ENCODE data around the gene GLIS1. TPM values are rescaled to one million over a fixed set of nuclear protein-coding genes. Genes with fewer than 3 reads are reported as not detected.
A peak's percentile ranks its signal among the peaks of the same experiment; 100 is the strongest.

GLIS1 gene
- total RNA-seq, 4 donors from 2014 or later: 0.59 to 3.9 (median 0.75) TPM

DNA sequence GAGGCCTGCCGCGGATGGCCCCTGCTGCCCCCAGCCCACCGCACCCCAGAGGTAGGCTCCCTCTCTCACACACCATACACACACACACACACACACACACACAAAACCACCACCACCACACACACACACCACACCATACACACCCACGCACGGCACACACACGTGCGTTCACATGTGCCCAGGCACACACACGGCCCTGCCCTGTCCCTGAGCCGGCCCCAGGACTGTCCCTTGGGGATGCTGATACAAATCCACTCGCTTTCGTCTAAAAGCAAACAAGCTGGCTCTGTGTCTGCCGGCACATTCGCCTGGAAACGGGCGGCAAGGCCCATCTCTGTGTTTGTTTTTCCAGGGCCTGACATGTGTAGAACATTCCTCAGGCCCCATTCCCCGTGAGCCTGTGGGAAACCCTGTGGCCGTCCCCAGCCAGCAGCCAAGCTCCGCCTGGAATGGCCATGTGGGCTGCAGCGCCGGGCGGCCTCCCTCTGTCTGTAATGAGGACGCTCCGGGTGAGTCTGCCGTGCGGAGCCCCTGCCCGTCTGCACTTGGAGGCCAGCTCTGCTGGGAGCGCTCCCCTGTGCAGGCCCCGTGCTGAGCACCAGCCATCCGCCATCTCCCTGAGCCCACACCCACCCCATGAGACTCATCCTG is 212.4 kb downstream of the GLIS1 start:
- WGBS, 2 donors: 30 to 39% methylated on average over 15 to 29 of the region's 29 CpGs
- H3K27ac ChIP-seq: peak overlapping the region in 2 of 4 donors; percentile 17 to 36

DNA sequence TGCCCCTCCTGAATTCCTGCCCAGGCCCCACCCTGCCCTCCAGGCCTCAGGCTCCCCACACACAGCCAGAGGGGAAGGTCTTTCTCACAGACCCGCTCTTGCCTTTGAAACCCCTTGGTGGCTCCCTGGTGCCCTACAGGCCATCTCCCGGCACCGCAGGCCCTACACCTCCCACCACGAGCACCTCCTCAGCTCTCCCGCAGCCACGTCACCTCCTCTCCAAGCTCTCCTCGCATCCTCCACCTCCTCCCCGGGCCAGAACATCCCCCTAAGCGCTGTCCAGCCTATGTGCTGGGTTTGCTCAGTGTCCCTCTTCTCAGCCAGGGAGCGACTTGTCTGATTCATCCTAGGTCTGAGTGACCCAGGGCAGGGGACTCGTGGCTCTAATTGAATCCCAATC is 213.4 kb downstream of the GLIS1 start:
- peak overlapping the region in 1 of 4 donors; percentile 17 for H3K27ac ChIP-seq
- WGBS, 2 donors: 68 to 72% methylated on average over 11 of the region's 11 CpGs
- H3K4me3 ChIP-seq: no peak overlapping the region
- H3K27me3 ChIP-seq: no peaks in the 10 kb centered on the region
- no peaks in the 10 kb centered on the region for H3K9me3 ChIP-seq
- no peak for DNase-seq (ENCODE audit: low spot score in 2 of 2)
- H3K4me1 ChIP-seq: peaks cover 0 to 23% (median 0%) of the 10 kb centered on the region in 4 donors
- TF ChIP-seq CTCF (IDR thresholded peaks at IDR 0.05): no peak
- H3K36me3 ChIP-seq: no peaks in the 10 kb centered on the region

More for the DNA sequence above, 212.4 kb downstream of the GLIS1 start:
- DNase-seq (ENCODE audit: low spot score in 2 of 2): peak; percentile 51 to 59
- Histone ChIP-seq H3K4me1 (peaks cover 0 to 23% (median 0%) of the 10 kb centered on the region in 4 donors), H3K36me3 (no peaks in the 10 kb centered on the region), H3K27me3 (no peaks in the 10 kb centered on the region), H3K4me3 (no peak overlapping the region), H3K9me3 (no peaks in the 10 kb centered on the region)
- TF ChIP-seq POLR2A (IDR thresholded peaks at IDR 0.05) (no peak), EP300 (IDR thresholded peaks at IDR 0.05) (no peak), CTCF (IDR thresholded peaks at IDR 0.05) (no peak)

DNA sequence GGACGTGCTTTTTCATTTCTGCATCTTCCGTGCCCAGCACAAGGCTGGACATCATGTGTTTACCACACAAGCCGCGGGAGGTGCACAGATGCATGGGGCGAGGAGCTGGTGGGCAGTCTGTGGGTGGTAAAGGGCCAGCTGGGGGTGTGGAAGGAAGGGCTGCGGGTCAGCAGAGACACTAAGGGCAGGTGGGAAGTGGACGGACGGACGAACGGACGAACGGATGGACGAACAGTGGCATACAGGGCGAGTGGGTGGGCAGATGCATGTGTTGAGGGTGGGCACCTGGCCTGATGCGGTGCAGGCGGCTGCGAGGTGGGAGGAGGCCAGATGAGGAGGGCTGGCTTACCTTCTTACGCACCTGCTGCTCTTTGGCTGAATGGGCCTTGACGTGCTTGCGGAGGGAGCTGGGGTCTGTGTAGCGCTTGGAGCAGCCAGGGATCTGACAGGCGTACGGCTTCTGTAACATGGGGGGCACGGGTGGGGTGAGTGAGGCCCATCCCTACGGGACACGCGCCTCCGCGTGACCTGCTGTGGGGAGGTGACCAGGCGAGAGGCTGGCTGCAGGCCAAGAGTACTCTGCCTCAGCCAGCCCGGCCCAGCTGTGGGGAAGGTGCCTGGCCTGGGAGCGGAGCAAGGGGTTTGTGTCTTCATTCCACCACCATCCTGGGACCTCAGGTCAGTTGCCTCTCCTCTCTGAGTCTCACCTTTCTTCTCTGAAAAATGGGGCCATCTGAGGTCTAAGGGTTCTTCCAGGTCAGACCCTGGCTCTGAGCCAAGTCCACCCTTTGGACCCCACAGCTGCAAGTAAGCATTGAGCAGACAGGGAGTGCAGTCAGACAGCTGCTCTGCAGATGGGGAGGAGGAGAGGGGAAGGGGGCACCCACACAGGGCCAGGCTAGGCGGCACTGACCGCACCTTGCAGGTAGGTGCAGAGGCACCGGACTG is 214.3 kb downstream of the GLIS1 start:
- TF ChIP-seq CTCF (IDR thresholded peaks at IDR 0.05) (no peak), EP300 (IDR thresholded peaks at IDR 0.05) (no peak), POLR2A (IDR thresholded peaks at IDR 0.05) (no peak)

DNA sequence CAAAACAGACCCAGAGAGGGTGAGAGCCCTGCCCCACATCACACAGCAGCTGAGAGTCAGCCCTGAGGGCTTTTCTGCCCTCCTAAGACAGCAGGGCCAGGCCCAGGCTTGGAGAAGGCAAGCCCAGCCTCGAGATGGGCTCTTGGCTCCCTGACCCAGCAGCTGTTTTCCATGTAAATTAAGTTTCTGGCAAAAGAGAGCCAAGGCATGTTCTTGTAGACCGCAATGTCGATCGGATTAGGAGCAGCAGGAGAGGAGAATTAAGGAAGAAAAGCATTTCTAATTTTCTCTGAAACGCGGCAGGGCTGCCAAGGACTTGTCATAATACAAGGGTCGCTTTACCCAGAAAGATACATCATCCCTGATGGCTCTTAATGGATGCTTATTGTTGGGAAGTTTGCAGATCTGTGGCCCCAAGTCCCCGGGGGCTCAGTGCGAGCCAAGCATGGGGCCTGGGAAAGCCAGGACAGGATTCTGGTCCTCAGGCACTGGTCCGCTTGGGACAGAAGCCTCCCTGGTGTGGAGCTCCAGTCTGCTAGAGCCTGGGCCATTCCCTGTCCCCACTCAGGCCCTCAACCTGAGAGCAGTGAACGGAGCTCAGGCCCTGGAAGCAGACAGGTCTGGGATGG is 216.9 kb downstream of the GLIS1 start:
- Histone ChIP-seq H3K9me3 (no peaks in the 10 kb centered on the region), H3K4me3 (no peak overlapping the region), H3K27ac (no peak overlapping the region), H3K4me1 (peaks cover 0 to 37% (median 0%) of the 10 kb centered on the region in 4 donors), H3K27me3 (no peaks in the 10 kb centered on the region), H3K36me3 (no peaks in the 10 kb centered on the region)
- TF ChIP-seq CTCF (IDR thresholded peaks at IDR 0.05) (no peak), EP300 (IDR thresholded peaks at IDR 0.05) (no peak), POLR2A (IDR thresholded peaks at IDR 0.05) (no peak)
- WGBS, 2 donors: 47 to 63% methylated on average over 9 to 11 of the region's 11 CpGs
- no peak for DNase-seq (ENCODE audit: low spot score in 2 of 2)

More for the DNA sequence above, 214.3 kb downstream of the GLIS1 start:
- Histone ChIP-seq H3K27me3 (no peaks in the 10 kb centered on the region), H3K4me1 (peaks cover 0 to 28% (median 0%) of the 10 kb centered on the region in 4 donors), H3K4me3 (no peak overlapping the region), H3K36me3 (no peaks in the 10 kb centered on the region), H3K9me3 (no peaks in the 10 kb centered on the region), H3K27ac (no peak overlapping the region)
- 65 to 79% methylated on average over 21 to 35 of the region's 35 CpGs for WGBS, 2 donors
- DNase-seq (ENCODE audit: low spot score in 2 of 2): no peak
